Heart left ventricle (tissue), 16 donors: ENCODE results near the gene MTREX. TPM values are rescaled to one million over a fixed set of nuclear protein-coding genes. Genes with fewer than 3 reads are reported as not detected.
A peak's percentile ranks its signal among the peaks of the same experiment; 100 is the strongest.

ENCODE experiments used
- ATAC-seq, 4 donors: fragments of 200-7000 bp; cut with Tn5 transposase; one replicate each; pipeline ENCODE4 v1.9.1; 2020 to 2022; ENCODE audit warnings: moderate library complexity in 4 of 4, mild to moderate bottlenecking in 3 of 4, moderate number of reproducible peaks in 1 of 4
- DNase-seq, 5 donors: peaks; one replicate each; pipeline ENCODE4 v3.0.0-alpha.2; 2020
- H3K27ac ChIP-seq, 12 donors: fragments of 200-600 bp; sonication (generic) in 4 of 12; one replicate each; pipeline versions ENCODE4 v1.5.0 to v1.8.0; 2016 to 2022; ENCODE audit warnings: mild to moderate bottlenecking in 2 of 12
- H3K27me3 ChIP-seq, 9 donors: fragments of 200-600 bp; sonication (generic) in 2 of 9; one replicate each; pipeline versions ENCODE4 v1.5.1 to v1.8.0; 2016 to 2022; ENCODE audit warnings: mild to moderate bottlenecking in 3 of 9
- H3K36me3 ChIP-seq, 9 donors: fragments of 200-600 bp; sonication (generic) in 2 of 9; one replicate each; pipeline versions ENCODE4 v1.5.0 to v1.8.0; 2018 to 2022; ENCODE audit warnings: mild to moderate bottlenecking in 2 of 9
- H3K4me1 ChIP-seq, 12 donors: fragments of 200-600 bp; sonication (generic) in 4 of 12; one replicate each; pipeline versions ENCODE4 v1.5.0 to v1.8.0; 2016 to 2022; ENCODE audit warnings: mild to moderate bottlenecking in 3 of 12
- H3K4me3 ChIP-seq, 12 donors: fragments of 200-600 bp; sonication (generic) in 4 of 12; one replicate each; pipeline versions ENCODE4 v1.5.0 to v1.8.0; 2017 to 2022; ENCODE audit warnings: mild to moderate bottlenecking in 9 of 12, moderate library complexity in 4 of 12
- H3K9me3 ChIP-seq, 12 donors: fragments of 200-600 bp; sonication (generic) in 4 of 12; one replicate each; pipeline versions ENCODE4 v1.5.0 to v1.8.0; 2016 to 2022; ENCODE audit warnings: mild to moderate bottlenecking in 1 of 12
- CTCF ChIP-seq, 12 donors: fragments of 200-600 bp; sonication (generic) in 4 of 12; IDR thresholded peaks; one replicate each; pipeline versions ENCODE4 v1.5.0 to v1.8.0; 2018 to 2022; ENCODE audit warnings: antibody characterized with exemption in 12 of 12, mild to moderate bottlenecking in 5 of 12
- POLR2A ChIP-seq, 2 donors: fragments of 450-650 bp; IDR thresholded peaks; one replicate each; pipeline ENCODE4 v1.6.1; 2017; ENCODE audit warnings: antibody characterized with exemption in 2 of 2, mild to moderate bottlenecking in 2 of 2, moderate library complexity in 2 of 2
- WGBS, 4 donors: extraction: QIAGEN DNeasy Blood & Tissue Kit in 2 of 4; methylation state at CpG; one replicate each; pipeline versions ENCODE4 v1.1.5 to v1.1.7; 2013 to 2018; 5-methylcytosine and 5-hydroxymethylcytosine counted together
- intact Hi-C, 10 donors: fragments of 100-400 bp; cut with DNase I; formaldehyde crosslinking; loops; one replicate each; pipeline versions ENCODE4 v1.11.1 to v1.14.2; 2022
- polyA plus RNA-seq, 2 donors: library from polyadenylated mRNA; stranded (reverse); fragments of 200-250 nt; gene quantifications; one replicate each; pipeline ENCODE4 v1.2.3, GENCODE V29; 2013
- total RNA-seq, 9 donors: library from RNA; depleted of rRNA in 2 of 9; stranded (reverse); fragments of >200 nt in 2 of 9; fragmentation: NEBNext Ultra II Directional in 3 of 9; extraction: Animal tissue kit (Norgen Biotek cat#: 25700) in 3 of 9; gene quantifications; one replicate each; pipeline versions ENCODE4 v1.1.0 to v1.2.4, GENCODE V29; 2016 to 2023
- donor health status: ischemic (EF 13 %, LVEDD 7.1; RV severe dilation, severe dysfunction).
- donor health status: healthy with polysubstance abuse.
- donor health status: DM: no; HTN: yes; CAD: no.
- donor health status: DM: no; HTN: no; CAD: no.
- donor health status: ischemic (EF 25% LVEDD 6.9; RV normal size, moderate dysfunction).
- donor health status: ischemic (EF 25% LVEDD 5.7; RV mildly dilated, moderate dysfunction).
- donor health status: healthy.
- donor health status: DM: yes; HTN: yes; CAD: no.
- donor health status: ischemic (EF 35%, LVEDD 5.7; RV mildly dilated, moderate dysfunction).
- donor health status: nonischemic (EF 11% LVEDD 7.7; RV severe dilation, severe dysfunction).
- donor health status: DM: yes; HTN: yes; CAD: no.
- donor health status: PGD.
- donor health status: ischemic (EF 29% LVEDD 5.4; RV normal size, mild dysfunction).
- donor health status: nonischemic (EF 23%, LVEDD 6.1; RV moderate dilation, normal function).

The MTREX gene
- total and polyA plus RNA-seq, 11 donors = 18.4 to 68.8 (median 57.3) TPM

- H3K9me3 ChIP-seq = peaks cover 0 to 8% (median 0%) of the 10 kb centered on the region in 12 donors
- intact Hi-C loops = no loop called here
- no peaks in the 10 kb centered on the region for H3K27me3 ChIP-seq
- no peak for TF ChIP-seq POLR2A (IDR thresholded peaks at IDR 0.05)
- no peak for TF ChIP-seq CTCF (IDR thresholded peaks at IDR 0.05)
- peaks cover 0 to 83% (median 77%) of the 10 kb centered on the region in 9 donors for H3K36me3 ChIP-seq
- ATAC-seq (no peak), DNase-seq (no peak)
- H3K4me1 ChIP-seq = peaks cover 0 to 8% (median 0%) of the 10 kb centered on the region in 12 donors
- H3K27ac ChIP-seq = no peak overlapping the region
- H3K4me3 ChIP-seq = no peak overlapping the region
- WGBS, 4 donors = 96 to 100% (median 97%) methylated on average over 1 of the region's 1 CpG
Observed at GRCh38 chr5:55294935-55295334, 12.9 kb upstream of the MTREX start.

GRCh38 chr5:55300890-55301289 is 6.9 kb upstream of the MTREX start:
- WGBS, 4 donors = 89 to 100% (median 97%) methylated on average over 2 of the region's 2 CpGs
- no peak for TF ChIP-seq POLR2A (IDR thresholded peaks at IDR 0.05)
- no peak for TF ChIP-seq CTCF (IDR thresholded peaks at IDR 0.05)
- H3K36me3 ChIP-seq = peaks cover 0 to 32% (median 17%) of the 10 kb centered on the region in 9 donors
- H3K27ac ChIP-seq = no peak overlapping the region
- ATAC-seq (no peak), DNase-seq (no peak)
- H3K9me3 ChIP-seq = peaks cover 0 to 8% (median 2%) of the 10 kb centered on the region in 12 donors
- peaks cover 0 to 37% (median 23%) of the 10 kb centered on the region in 12 donors for H3K4me1 ChIP-seq
- intact Hi-C loops = no loop called here
- no peak overlapping the region for H3K4me3 ChIP-seq
- H3K27me3 ChIP-seq = no peaks in the 10 kb centered on the region

GRCh38 chr5:55303238-55303690 is 4.5 kb upstream of the MTREX start:
- intact Hi-C loops = no loop called here

GRCh38 chr5:55304584-55304983 is 3.2 kb upstream of the MTREX start:
- H3K4me3 ChIP-seq = no peak overlapping the region
- 86 to 88% (median 87%) methylated on average over 6 of the region's 6 CpGs for WGBS, 4 donors
- no peak overlapping the region for H3K27ac ChIP-seq
- DNase-seq = no peak
- TF ChIP-seq CTCF (IDR thresholded peaks at IDR 0.05) (no peak), POLR2A (IDR thresholded peaks at IDR 0.05) (no peak)
- intact Hi-C loops = no loop called here
- no peak for ATAC-seq
- H3K36me3 ChIP-seq = peaks cover 0 to 10% (median 3%) of the 10 kb centered on the region in 9 donors
- H3K27me3 ChIP-seq = no peaks in the 10 kb centered on the region
- peaks cover 0 to 8% (median 2%) of the 10 kb centered on the region in 12 donors for H3K9me3 ChIP-seq
- peaks cover 4 to 52% (median 43%) of the 10 kb centered on the region in 12 donors for H3K4me1 ChIP-seq

More at GRCh38 chr5:55303238-55303690, 4.5 kb upstream of the MTREX start:
- peaks cover 0 to 12% (median 3%) of the 10 kb centered on the region in 9 donors for H3K36me3 ChIP-seq
- peaks cover 0 to 43% (median 31%) of the 10 kb centered on the region in 12 donors for H3K4me1 ChIP-seq
- H3K27me3 ChIP-seq = no peaks in the 10 kb centered on the region
- no peak for DNase-seq
- no peak overlapping the region for H3K4me3 ChIP-seq
- TF ChIP-seq POLR2A (IDR thresholded peaks at IDR 0.05) (no peak), CTCF (IDR thresholded peaks at IDR 0.05) (no peak)
- ATAC-seq = no peak
- peak overlapping the region in 1 of 12 donors; percentile 82 for H3K27ac ChIP-seq
- peaks cover 0 to 8% (median 2%) of the 10 kb centered on the region in 12 donors for H3K9me3 ChIP-seq
- WGBS, 4 donors = 65 to 73% (median 68%) methylated on average over 4 of the region's 4 CpGs
